Measurements from ENCODE around the gene MYO15A.

DNA sequence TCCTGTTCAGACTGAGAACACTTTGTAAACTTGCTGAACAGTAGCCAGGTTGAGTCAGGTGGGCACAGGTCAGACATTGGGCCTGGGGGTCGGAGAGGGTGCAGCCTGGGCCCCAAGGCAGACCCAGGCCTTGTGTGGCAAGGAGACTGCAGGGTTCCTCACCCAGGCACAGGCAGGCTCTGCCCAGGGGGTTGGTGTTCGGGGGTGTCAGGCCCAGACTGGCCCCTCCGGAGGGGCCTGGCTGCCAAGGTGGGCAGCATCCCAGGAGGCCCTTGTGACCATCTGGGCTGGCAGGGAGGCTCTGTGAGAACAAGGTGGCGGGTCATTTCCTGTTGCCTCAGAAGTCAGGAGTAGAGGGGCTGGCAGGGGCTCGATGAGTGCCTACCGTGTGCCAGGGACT lies 585 bp upstream of the MYO15A start:
- TF ChIP-seq POLR2A (IDR thresholded peaks at IDR 0.05) (no peak), CTCF (IDR thresholded peaks at IDR 0.05) (no peak)
